GM19193 (cell line): ENCODE measurements around the gene POU2F1.

Experiments used
- POLR2A ChIP-seq: IDR thresholded peaks from 4 replicates; pipeline ENCODE4 v1.6.1; 2011; ENCODE audit not compliant: insufficient read depth, insufficient read length; ENCODE audit errors: extremely low read depth

POU2F1 gene

GRCh38 chr1:167472752-167473521 is 252.3 kb downstream of the POU2F1 start:
- TF ChIP-seq POLR2A: no peak

GRCh38 chr1:167473761-167474160 is 253.1 kb downstream of the POU2F1 start:
- no peak for TF ChIP-seq POLR2A

- no peak for TF ChIP-seq POLR2A
Observed at GRCh38 chr1:167474191-167474641, 253.5 kb downstream of the POU2F1 start.

GRCh38 chr1:167476061-167476460 is 255.4 kb downstream of the POU2F1 start:
- TF ChIP-seq POLR2A: no peak
